ENCODE results near the gene LGI1.

DNA sequence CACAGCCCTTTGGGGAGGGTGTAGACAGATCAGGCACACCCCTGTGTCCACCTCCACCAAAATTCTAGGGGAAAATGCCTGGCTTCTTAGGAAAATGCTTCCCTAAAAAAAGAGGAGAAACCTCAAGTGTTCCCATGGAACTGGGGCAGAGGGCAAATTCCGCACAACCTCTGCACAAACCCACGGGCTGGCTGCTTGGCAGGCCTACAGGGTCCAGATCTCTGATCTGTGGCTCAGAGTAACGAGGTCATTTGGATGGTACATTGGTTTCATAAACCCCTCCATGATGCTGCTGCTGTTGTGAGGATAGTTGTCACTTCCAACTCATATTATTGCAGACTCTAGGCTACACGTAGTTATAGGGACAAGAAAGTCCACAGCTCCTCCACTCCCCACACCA, 16.0 kb downstream of the LGI1 start:
- TF ChIP-seq POLR2A (IDR thresholded peaks at IDR 0.05) (no peak), POLR2AphosphoS5 (IDR thresholded peaks at IDR 0.05) (no peak)

Measured in breast epithelium (tissue), 3 donors.